ENCODE measurements around the gene ZNF277.

The ZNF277 gene

DNA sequence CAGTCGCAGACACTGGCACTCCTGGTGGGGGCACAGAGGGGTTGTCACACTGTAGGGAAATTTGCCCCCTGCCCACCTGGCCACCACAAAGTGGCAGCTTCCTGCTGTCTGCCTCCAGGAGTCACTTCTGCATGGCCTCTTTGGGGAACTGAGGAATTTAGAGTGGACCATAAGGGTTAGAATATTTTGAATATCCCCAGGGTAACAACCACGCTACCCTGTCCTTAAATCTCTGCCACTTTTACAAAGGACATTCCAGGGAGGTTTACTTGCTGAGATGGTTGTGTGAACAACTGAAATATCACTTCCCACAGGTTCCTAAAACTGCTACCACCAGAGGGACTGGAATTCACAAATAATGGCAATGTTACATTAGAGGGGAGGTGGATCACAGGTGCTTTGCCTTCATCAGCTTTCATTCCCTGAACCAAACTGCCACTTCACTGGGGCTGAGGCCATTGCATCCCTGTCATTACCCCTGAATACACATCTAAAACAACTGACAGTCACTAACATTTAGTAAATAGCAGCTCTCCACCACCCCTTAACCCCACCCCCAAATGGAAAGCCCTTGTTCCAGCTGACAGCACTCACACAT, 155.7 kb downstream of the ZNF277 start:
- TF ChIP-seq, protein P1, sequence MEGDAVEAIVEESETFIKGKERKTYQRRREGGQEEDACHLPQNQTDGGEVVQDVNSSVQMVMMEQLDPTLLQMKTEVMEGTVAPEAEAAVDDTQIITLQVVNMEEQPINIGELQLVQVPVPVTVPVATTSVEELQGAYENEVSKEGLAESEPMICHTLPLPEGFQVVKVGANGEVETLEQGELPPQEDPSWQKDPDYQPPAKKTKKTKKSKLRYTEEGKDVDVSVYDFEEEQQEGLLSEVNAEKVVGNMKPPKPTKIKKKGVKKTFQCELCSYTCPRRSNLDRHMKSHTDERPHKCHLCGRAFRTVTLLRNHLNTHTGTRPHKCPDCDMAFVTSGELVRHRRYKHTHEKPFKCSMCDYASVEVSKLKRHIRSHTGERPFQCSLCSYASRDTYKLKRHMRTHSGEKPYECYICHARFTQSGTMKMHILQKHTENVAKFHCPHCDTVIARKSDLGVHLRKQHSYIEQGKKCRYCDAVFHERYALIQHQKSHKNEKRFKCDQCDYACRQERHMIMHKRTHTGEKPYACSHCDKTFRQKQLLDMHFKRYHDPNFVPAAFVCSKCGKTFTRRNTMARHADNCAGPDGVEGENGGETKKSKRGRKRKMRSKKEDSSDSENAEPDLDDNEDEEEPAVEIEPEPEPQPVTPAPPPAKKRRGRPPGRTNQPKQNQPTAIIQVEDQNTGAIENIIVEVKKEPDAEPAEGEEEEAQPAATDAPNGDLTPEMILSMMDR (IDR thresholded peaks at IDR 0.05; ENCODE audit: low read depth, low read length) = no peak

DNA sequence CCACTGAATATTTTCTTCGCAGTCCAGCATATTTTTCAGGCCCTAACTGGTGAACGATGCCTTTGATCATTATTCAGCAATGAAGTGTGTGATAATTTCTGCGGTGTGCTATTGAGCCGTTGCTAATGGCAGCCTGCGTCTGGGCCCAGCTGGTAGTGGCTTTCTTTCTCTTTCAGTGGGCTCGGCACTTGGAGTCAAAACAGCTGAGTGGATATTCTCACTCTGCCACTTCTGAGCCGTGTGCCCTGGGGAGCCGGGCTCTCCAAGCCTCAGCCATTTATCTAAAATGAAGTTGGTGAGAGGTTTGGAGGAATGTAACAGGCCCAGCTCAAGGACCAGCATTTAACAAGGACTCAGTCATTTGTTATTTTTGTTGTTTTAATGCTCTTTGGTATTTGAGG, 156.2 kb downstream of the ZNF277 start:
- TF ChIP-seq, protein P1 (IDR thresholded peaks at IDR 0.05; ENCODE audit: low read depth, low read length) = no peak
- H3K4me3 ChIP-seq (ENCODE audit: low read depth, low read length) = no peak overlapping the region

More for the DNA sequence above, 155.7 kb downstream of the ZNF277 start:
- no peak overlapping the region for H3K4me3 ChIP-seq (ENCODE audit: low read depth, low read length)

DNA sequence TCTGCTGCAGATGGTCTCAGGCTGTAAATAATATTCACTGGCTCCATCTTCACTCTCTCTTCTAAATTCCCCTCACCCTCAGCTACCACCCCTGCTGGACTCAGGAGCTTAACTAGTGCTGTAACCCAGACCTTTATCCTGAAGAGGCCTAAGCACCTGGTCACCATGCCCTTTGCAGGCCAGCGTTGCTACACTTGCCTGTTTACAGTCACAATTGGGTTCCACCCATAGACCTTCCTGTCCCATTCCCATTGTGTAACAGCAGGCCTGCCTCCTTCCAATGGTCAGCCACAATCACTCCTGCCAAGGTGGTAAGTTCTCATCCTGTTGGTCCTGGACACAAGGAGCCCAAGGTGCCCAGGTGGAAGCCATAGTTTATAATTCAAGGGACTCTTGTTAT, 157.9 kb downstream of the ZNF277 start:
- H3K4me3 ChIP-seq (ENCODE audit: low read depth, low read length) = no peak overlapping the region
- TF ChIP-seq, protein P1 (IDR thresholded peaks at IDR 0.05; ENCODE audit: low read depth, low read length) = no peak

DNA sequence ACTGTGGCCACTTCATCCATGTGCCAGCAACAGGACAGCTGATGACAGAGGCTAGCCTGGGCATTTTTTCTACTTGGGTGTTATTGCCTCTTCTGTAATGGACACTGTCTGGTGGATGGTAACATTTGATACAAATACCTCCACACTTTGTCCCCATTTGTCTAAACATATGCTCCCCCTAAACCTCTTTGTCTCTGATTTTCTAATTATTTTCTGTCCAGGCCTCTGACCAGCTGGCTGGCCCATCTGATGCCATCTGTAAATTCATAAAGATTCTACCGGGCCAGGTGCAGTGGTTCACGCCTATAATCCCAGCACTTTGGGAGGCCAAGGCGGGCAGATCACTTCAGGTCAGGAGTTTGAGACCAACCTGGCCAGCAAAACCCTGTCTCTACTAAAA, 159.1 kb downstream of the ZNF277 start:
- H3K4me3 ChIP-seq (ENCODE audit: low read depth, low read length) = no peak overlapping the region
- TF ChIP-seq, protein P1 (IDR thresholded peaks at IDR 0.05; ENCODE audit: low read depth, low read length) = no peak

DNA sequence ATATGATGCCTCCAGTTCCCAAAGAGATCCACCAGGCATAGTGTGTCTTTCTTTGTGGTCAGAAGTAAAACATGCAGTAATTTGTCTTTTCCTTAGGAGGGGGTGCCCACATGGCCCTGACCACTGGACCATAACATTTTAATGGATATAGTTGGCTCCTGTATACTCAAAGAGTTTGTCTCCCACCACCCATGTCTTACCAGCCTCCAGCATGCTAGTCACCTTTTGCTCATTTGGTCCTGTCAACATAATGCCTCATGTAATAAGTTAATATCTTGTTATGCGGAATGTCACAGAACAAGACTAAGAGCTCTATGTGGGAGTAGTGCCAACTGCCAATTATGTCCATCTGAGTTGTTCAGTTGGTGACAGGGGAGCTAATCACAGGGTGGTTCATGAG, 160.4 kb downstream of the ZNF277 start:
- H3K4me3 ChIP-seq (ENCODE audit: low read depth, low read length) = no peak overlapping the region
- TF ChIP-seq, protein P1 (IDR thresholded peaks at IDR 0.05; ENCODE audit: low read depth, low read length) = no peak

DNA sequence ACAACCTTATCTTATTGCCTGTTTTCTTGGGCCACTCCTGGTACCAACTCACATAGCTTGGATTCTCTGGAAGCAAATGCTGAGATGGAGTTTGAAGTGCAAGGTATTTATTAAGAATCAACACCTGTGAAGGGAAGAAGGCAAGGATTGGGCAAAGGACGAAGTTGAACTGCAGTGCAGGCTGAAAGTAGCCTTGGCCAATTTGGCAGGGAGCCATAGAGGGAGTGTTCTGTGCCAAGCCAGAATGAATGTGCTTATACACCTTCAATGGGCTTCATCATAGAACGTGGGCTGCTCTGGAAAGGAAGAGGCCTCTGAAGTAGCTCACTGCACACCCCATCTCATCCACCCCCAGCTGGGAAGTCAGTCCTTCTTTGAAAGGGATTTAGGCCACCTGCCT, 163.9 kb downstream of the ZNF277 start:
- TF ChIP-seq, protein P1 (IDR thresholded peaks at IDR 0.05; ENCODE audit: low read depth, low read length) = no peak
- H3K4me3 ChIP-seq (ENCODE audit: low read depth, low read length) = no peak overlapping the region

DNA sequence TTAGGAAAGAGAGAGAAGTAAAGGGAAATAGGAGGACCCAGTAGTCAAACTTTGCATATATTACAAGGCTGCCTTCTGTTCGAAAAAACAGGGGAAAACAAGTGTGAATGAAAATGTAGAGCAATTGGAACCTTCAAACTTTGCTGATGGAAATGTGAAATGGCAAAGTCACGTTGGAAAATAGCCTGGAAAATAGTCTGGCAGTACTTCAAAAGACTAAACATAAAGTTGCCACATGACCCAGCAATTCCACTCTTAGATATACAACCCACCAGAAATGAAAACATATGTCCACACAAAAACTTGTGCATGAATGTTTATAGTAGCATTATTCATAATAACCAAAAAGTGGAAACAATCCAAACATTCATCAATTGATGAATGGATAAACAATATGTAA, 165.2 kb downstream of the ZNF277 start:
- H3K4me3 ChIP-seq (ENCODE audit: low read depth, low read length) = no peak overlapping the region
- TF ChIP-seq, protein P1 (IDR thresholded peaks at IDR 0.05; ENCODE audit: low read depth, low read length) = no peak

Measured in WI38 (cell line).